HG03280 (cell line): ENCODE data around the gene SYMPK.

Source experiments
- ATAC-seq: cut with Tn5 transposase; IDR thresholded peaks from one replicate; pipeline ENCODE4 v1.9.1; 2021; ENCODE audit warnings: mild to moderate bottlenecking, moderate library complexity; ENCODE audit not compliant: unreplicated experiment

Gene SYMPK

GRCh38 chr19:45886427-45887199, 23.7 kb upstream of the SYMPK start:
- ATAC-seq, result peak; percentile 49

- peak; percentile 50 for ATAC-seq
Observed at GRCh38 chr19:45885556-45886426, 22.8 kb upstream of the SYMPK start, which contains the start of gene IRF2BP1. TSS of gene IRF2BP1 (minus strand) at chr19:45886141. CDS start at chr19:45885774, 367 bp downstream.

- no peak for ATAC-seq
Observed at GRCh38 chr19:45884682-45885555, 22.0 kb upstream of the SYMPK start.

- ATAC-seq, result no peak
Observed at GRCh38 chr19:45883881-45884681, 21.1 kb upstream of the SYMPK start.

- no peak for ATAC-seq
Observed at GRCh38 chr19:45883586-45883880, 20.6 kb upstream of the SYMPK start.

GRCh38 chr19:45882652-45883585, 20.0 kb upstream of the SYMPK start:
- ATAC-seq, result no peak

- no peak for ATAC-seq
Observed at GRCh38 chr19:45881909-45882528, 19.1 kb upstream of the SYMPK start.

GRCh38 chr19:45881082-45881908, 18.3 kb upstream of the SYMPK start:
- no peak for ATAC-seq

- no peak for ATAC-seq
Observed at GRCh38 chr19:45879971-45880370, 17.0 kb upstream of the SYMPK start.

GRCh38 chr19:45879055-45879454, 16.1 kb upstream of the SYMPK start:
- no peak for ATAC-seq

- ATAC-seq, result no peak
Observed at GRCh38 chr19:45878043-45878794, 15.3 kb upstream of the SYMPK start.

- no peak for ATAC-seq
Observed at GRCh38 chr19:45876411-45877197, 13.7 kb upstream of the SYMPK start.

GRCh38 chr19:45876161-45876410, 13.1 kb upstream of the SYMPK start:
- no peak for ATAC-seq

- ATAC-seq, result no peak
Observed at GRCh38 chr19:45874620-45874966, 11.6 kb upstream of the SYMPK start.

- no peak for ATAC-seq
Observed at GRCh38 chr19:45873219-45873772, 10.3 kb upstream of the SYMPK start.

GRCh38 chr19:45872095-45872919, 9.4 kb upstream of the SYMPK start:
- no peak for ATAC-seq
